Keratinocyte (primary cell): ENCODE data around the gene MTUS2.

Experiments
- EZH2 ChIP-seq: IDR thresholded peaks from one replicate; pipeline ENCODE4 v1.6.1; 2012; ENCODE audit warnings: inconsistent platforms, mild to moderate bottlenecking, low read length, moderate library complexity
- TF ChIP-seq, protein P1 (sequence below), 3 experiments: IDR thresholded peaks in 1 of 3; conservative IDR thresholded peaks in 1 of 3; optimal IDR thresholded peaks in 1 of 3; 2 replicates in 2 of 3; 3 replicates in 1 of 3; pipeline versions ENCODE3 to v1.5.1; 2011; ENCODE audit warnings: low read length in 3 of 3, mild to moderate bottlenecking in 3 of 3, moderate library complexity in 2 of 3, control low read depth in 1 of 3, inconsistent platforms in 1 of 3; ENCODE audit not compliant: insufficient read depth in 2 of 3; ENCODE audit errors: extremely low read depth in 1 of 3

DNA sequence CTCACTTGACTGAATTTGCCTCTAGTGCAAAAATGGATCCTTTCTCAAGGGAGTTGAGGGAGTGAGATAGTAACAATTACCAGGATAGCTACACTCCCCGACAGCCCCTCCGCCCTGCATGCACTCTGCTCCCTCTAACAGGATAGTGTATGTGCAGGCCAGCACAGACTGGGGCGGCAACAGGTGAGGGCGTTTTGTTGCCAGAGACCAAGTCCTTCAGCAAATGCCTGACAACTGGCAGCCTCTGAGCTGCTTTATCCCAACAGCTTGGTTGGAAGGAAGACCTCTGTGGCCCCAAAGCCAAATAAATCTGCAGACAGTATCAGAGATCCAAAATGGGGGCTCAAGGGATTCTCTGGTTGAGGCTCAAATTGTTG lies 688.7 kb downstream of the MTUS2 start:
- TF ChIP-seq, protein P1, sequence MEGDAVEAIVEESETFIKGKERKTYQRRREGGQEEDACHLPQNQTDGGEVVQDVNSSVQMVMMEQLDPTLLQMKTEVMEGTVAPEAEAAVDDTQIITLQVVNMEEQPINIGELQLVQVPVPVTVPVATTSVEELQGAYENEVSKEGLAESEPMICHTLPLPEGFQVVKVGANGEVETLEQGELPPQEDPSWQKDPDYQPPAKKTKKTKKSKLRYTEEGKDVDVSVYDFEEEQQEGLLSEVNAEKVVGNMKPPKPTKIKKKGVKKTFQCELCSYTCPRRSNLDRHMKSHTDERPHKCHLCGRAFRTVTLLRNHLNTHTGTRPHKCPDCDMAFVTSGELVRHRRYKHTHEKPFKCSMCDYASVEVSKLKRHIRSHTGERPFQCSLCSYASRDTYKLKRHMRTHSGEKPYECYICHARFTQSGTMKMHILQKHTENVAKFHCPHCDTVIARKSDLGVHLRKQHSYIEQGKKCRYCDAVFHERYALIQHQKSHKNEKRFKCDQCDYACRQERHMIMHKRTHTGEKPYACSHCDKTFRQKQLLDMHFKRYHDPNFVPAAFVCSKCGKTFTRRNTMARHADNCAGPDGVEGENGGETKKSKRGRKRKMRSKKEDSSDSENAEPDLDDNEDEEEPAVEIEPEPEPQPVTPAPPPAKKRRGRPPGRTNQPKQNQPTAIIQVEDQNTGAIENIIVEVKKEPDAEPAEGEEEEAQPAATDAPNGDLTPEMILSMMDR (optimal IDR thresholded peaks at IDR 0.05 in 1 of 3, IDR thresholded peaks at IDR 0.05 in 1 of 3, conservative IDR thresholded peaks at IDR 0.05 in 1 of 3; ENCODE audit: extremely low read depth in 1 of 3, insufficient read depth in 2 of 3, low read length in 3 of 3) = no peak
- no peak for TF ChIP-seq EZH2
